K562 (cell line): ENCODE data around the gene PGBD1. TPM values are rescaled to one million over a fixed set of nuclear protein-coding genes. Genes with fewer than 3 reads are reported as not detected.

Experiments used
- ARID2 ChIP-seq: fragments of 450-650 bp; IDR thresholded peaks from 2 replicates; pipeline ENCODE4 v1.6.1; 2017; ENCODE audit warnings: antibody characterized with exemption, mild to moderate bottlenecking
- HMBOX1 ChIP-seq: sonication (generic); IDR thresholded peaks from 2 replicates; pipeline ENCODE4 v1.6.1; 2016
- HNRNPH1 ChIP-seq: fragments of 200-400 bp; formaldehyde crosslinking; optimal IDR thresholded peaks from 2 replicates; pipeline ENCODE3; 2017; ENCODE audit warnings: low read depth, mild to moderate bottlenecking, low read length, moderate library complexity
- KDM5B ChIP-seq: fragments of 200-600 bp; sonication (generic); IDR thresholded peaks from 2 replicates; pipeline ENCODE4 v1.6.1; 2012; ENCODE audit warnings: low read depth, mild to moderate bottlenecking, moderate library complexity, low read length, control low read depth, inconsistent platforms; ENCODE audit not compliant: insufficient replicate concordance
- MAFF ChIP-seq: IDR thresholded peaks from 2 replicates; pipeline ENCODE4 v1.6.1; 2012; ENCODE audit warnings: low read length, improper control_type of control experiment
- MAFG ChIP-seq: fragments of 450-650 bp; conservative IDR thresholded peaks from 2 replicates; pipeline ENCODE4 v1.6.1; 2016; ENCODE audit warnings: missing genetic modification characterization, missing compliant biosample characterization
- NKRF ChIP-seq: fragments of 450-650 bp; IDR thresholded peaks from 2 replicates; pipeline ENCODE4 v1.6.1; 2016; ENCODE audit warnings: borderline replicate concordance
- SAP30 ChIP-seq: fragments of 200-600 bp; sonication (generic); IDR thresholded peaks from 2 replicates; pipeline ENCODE4 v1.6.1; 2012; ENCODE audit warnings: borderline replicate concordance, low read depth, mild to moderate bottlenecking, moderate library complexity, low read length, control low read depth, inconsistent platforms; ENCODE audit not compliant: insufficient read depth, poor library complexity, severe bottlenecking
- XRCC4 ChIP-seq: IDR thresholded peaks from one replicate; pipeline ENCODE4 v1.6.1; 2011; ENCODE audit not compliant: insufficient read depth, insufficient read length; ENCODE audit errors: extremely low read depth
- ZKSCAN8 ChIP-seq: fragments of 200-800 bp; sonication (Bioruptor generic); IDR thresholded peaks from 2 replicates; pipeline ENCODE4 v1.6.1; 2016; ENCODE audit warnings: missing genetic modification characterization, missing compliant biosample characterization
- ZNF639 ChIP-seq, 2 experiments: fragments of 200-800 bp in 1 of 2; sonication (Bioruptor generic) in 1 of 2; sonication (generic) in 1 of 2; formaldehyde crosslinking in 1 of 2; IDR thresholded peaks in 1 of 2; conservative IDR thresholded peaks in 1 of 2; 2 replicates each; pipeline versions ENCODE4 v1.5.0 to v1.6.1; 2016 to 2020; ENCODE audit warnings: missing compliant biosample characterization in 1 of 2, missing genetic modification characterization in 1 of 2, missing genetic modification reagents in 1 of 2
- polyA plus RNA-seq, 8 experiments: library from polyadenylated mRNA; depleted of rRNA in 4 of 8; stranded (reverse) in 5 of 8; unstranded in 3 of 8; fragments of >200 nt; fragmentation: Nextera tagmentation in 2 of 8; fragmentation: Illumina TruSeq in 1 of 8; extraction: Ambion mirVana in 2 of 8; extraction: Trizol in 1 of 8; gene quantifications; 2 replicates each; pipeline versions ENCODE4 v1.2.1 to v1.2.3, GENCODE V29; 2011 to 2014; ENCODE audit warnings: inconsistent platforms in 1 of 8, missing spikeins in 1 of 8
- total RNA-seq, 7 experiments: library from RNA; depleted of rRNA in 6 of 7; stranded (reverse); fragments of >200 nt in 6 of 7; fragmentation: Illumina TruSeq in 2 of 7; extraction: Trizol in 2 of 7; gene quantifications; 2 replicates each; pipeline versions ENCODE4 v1.2.1 to v1.2.3, GENCODE V29; 2011 to 2021; ENCODE audit warnings: low replicate concordance in 1 of 7

Gene PGBD1
- total and polyA plus RNA-seq, 9 of the 15 experiments (the other 6 are each of a cell fraction or from before 2014, with no cell fraction given), result 3.3 to 9.0 (median 7.3) TPM

- peak; percentile 53; the same call in 1 of the 2 replicates for TF ChIP-seq NKRF
- no peak for TF ChIP-seq ARID2
- no peak for TF ChIP-seq XRCC4
- TF ChIP-seq ZKSCAN8, result no peak; the same call in 1 of the 2 replicates
- TF ChIP-seq HNRNPH1, result no peak
- TF ChIP-seq MAFF, result peak; percentile 75
- TF ChIP-seq SAP30, result peak; percentile 10
- peak; percentile 83 for TF ChIP-seq MAFG (tag)
- no peak for TF ChIP-seq ZNF639 (CRISPR knock-in tag; conservative IDR thresholded peaks at IDR 0.05 in 1 of 2, IDR thresholded peaks at IDR 0.05 in 1 of 2)
- TF ChIP-seq KDM5B, result peak; percentile 15
- peak; percentile 34 for TF ChIP-seq HMBOX1
Measured at GRCh38 chr6:28334286-28335039, 53.1 kb downstream of the PGBD1 start (continued).
